IPS DF 6.9 (cell line): ENCODE data around the gene TNPO3.

Source experiments
- DNase-seq: peaks from one replicate; pipeline ENCODE4 v3.0.0-alpha.2; 2013; ENCODE audit warnings: low read depth, low spot score
- H3K27ac ChIP-seq: one replicate; pipeline ENCODE4 v1.5.1; 2013; ENCODE audit warnings: low read length, control low read depth
- H3K27me3 ChIP-seq: 2 replicates; pipeline ENCODE4 v1.6.1; 2013; ENCODE audit warnings: mild to moderate bottlenecking, low read length; ENCODE audit not compliant: control insufficient read depth, insufficient read depth
- H3K36me3 ChIP-seq: 2 replicates; pipeline ENCODE4 v1.6.1; 2013; ENCODE audit warnings: low read length; ENCODE audit not compliant: control insufficient read depth, insufficient read depth
- H3K4me1 ChIP-seq: 2 replicates; pipeline ENCODE4 v1.6.1; 2013; ENCODE audit warnings: low read length; ENCODE audit not compliant: control insufficient read depth, insufficient read depth
- H3K4me3 ChIP-seq: 2 replicates; pipeline ENCODE4 v1.5.1; 2013; ENCODE audit warnings: mild to moderate bottlenecking, low read length
- H3K9me3 ChIP-seq: 2 replicates; pipeline ENCODE4 v1.6.1; 2013; ENCODE audit warnings: low read length, inconsistent platforms; ENCODE audit not compliant: control insufficient read depth, insufficient read depth
- WGBS: extraction: QIAGEN DNeasy Blood & Tissue Kit; methylation state at CpG from one replicate; pipeline ENCODE4 v1.1.7; 2013; ENCODE audit warnings: mixed read lengths, missing lambda C conversion rate; ENCODE audit not compliant: insufficient read length, insufficient coverage; 5-methylcytosine and 5-hydroxymethylcytosine counted together

Gene TNPO3

DNA sequence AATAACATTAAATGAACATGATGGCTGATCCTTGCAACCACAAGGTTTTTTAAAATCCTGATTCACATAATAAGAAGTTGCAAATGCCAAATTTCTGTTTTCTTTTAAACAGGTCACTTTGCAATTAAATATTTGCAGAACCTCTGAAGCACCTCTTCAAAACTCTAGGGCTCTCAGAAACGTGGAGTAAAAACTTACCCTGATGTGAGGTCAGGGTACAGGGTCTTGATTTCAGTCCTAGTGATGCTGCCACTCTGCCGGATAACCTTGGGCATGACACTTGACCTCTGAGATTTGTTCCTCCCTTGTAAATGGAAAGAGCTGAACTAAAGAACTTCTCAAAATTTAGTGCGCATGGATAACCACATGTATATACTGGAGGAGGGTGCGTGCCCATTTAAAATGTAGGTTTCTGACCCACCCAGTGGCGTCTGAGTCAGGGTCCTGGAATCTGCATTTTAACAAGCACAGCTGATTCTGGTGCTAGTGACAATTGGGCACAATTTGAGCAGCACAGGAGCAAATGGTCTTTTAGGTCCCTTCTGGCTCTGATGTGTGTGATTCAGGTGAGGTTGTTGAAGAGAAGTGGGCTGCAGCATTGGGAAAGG, 35.5 kb upstream of the TNPO3 start:
- no peak for DNase-seq
- Histone ChIP-seq H3K36me3 (no peaks in the 10 kb centered on the region), H3K4me3 (no peak overlapping the region), H3K4me1 (0 out of 2 replicates have a peak, but pooled peaks cover 2% of the 10 kb centered on the region), H3K27ac (no peak overlapping the region), H3K27me3 (no peaks in the 10 kb centered on the region), H3K9me3 (no peaks in the 10 kb centered on the region; the same call in 1 of the 2 replicates)
- WGBS, result no CpG with 5 or more reads among the region's 5 CpGs

DNA sequence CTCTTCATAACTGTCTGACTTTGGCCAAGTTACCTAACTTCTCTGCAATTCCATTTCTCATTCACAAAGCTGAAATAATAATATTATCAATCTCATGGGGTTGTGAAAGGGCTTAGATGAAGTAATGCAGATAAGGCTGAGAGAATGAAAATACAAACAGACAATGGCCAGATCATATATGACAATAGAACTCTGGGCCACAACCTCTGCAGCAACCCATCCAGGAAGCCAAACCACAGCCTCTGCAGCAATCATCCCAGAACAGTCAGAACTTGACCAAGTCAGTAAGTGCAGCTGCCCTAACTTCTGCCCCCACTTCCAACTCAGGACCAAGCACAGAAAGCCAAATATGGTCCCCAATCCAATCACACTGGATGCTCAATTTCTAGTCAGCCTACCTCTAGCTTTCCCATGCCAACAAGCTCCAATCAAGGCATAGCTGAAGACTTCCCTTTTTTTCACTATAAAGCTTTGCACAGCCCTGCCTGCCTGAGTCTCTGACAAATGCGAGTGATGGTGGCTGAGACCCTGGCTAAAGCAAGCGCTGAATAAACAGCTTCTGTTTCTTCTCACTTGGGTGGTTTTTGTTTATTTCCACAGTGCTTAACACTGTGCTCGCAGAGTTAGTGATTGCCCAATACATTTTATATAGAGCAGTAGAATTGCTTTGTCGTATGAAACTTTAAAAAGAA, 34.8 kb upstream of the TNPO3 start:
- Histone ChIP-seq H3K4me1 (0 out of 2 replicates have a peak, but pooled peaks cover 2% of the 10 kb centered on the region), H3K27ac (no peak overlapping the region), H3K4me3 (no peak overlapping the region), H3K9me3 (no peaks in the 10 kb centered on the region; the same call in 1 of the 2 replicates), H3K36me3 (no peaks in the 10 kb centered on the region), H3K27me3 (no peaks in the 10 kb centered on the region)
- no CpG with 5 or more reads among the region's 4 CpGs for WGBS
- DNase-seq, result no peak

DNA sequence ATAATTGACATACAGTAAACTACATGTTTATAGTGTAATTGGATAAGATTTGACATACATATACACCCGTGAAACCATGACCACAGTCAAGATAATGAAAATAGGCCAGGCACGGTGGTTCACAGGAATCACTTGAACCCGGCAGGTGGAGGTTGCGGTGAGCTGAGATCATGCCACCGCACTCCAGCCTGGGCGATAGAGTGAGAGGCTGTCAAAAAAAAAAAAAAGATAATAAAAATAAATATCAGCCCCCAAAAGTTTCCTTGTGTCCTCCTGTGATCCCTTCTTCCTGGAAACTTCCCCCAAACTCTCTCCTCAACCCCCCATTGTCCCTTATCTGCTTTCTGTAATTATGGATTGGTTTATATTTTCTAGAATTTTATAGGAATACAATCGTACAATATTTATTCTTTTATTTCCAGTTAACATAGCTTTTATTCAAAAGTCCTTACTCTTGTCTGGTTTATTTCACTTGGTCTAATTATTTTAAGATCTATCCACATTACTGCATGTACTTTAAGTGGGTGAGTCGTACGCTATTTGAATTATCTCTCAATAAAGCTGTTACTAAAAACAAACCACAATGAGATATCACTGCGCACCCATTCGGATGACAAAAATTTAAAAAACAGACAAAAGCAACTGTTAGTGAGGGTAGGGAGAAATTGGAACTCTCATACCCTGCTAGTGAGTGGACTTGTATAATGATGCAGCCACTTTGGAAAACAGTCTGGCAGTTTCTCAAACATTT, 30.1 kb upstream of the TNPO3 start:
- Histone ChIP-seq H3K36me3 (no peaks in the 10 kb centered on the region), H3K4me3 (no peak overlapping the region), H3K9me3 (no peaks in the 10 kb centered on the region; the same call in 1 of the 2 replicates), H3K4me1 (0 out of 2 replicates have a peak, but pooled peaks cover 2% of the 10 kb centered on the region), H3K27ac (no peak overlapping the region), H3K27me3 (no peaks in the 10 kb centered on the region)
- DNase-seq, result no peak
- WGBS, result no CpG with 5 or more reads among the region's 11 CpGs

- no peak overlapping the region for H3K4me3 ChIP-seq
- DNase-seq, result no peak
- no peaks in the 10 kb centered on the region for H3K36me3 ChIP-seq
- H3K4me1 ChIP-seq, result no peaks in the 10 kb centered on the region
- H3K27ac ChIP-seq, result no peak overlapping the region
- H3K9me3 ChIP-seq, result no peaks in the 10 kb centered on the region; the same call in 1 of the 2 replicates
- WGBS, result no CpG with 5 or more reads among the region's 5 CpGs
- no peaks in the 10 kb centered on the region for H3K27me3 ChIP-seq
These were observed 28.6 kb upstream of the TNPO3 start for GRCh38 chr7:129083525-129083924.

DNA sequence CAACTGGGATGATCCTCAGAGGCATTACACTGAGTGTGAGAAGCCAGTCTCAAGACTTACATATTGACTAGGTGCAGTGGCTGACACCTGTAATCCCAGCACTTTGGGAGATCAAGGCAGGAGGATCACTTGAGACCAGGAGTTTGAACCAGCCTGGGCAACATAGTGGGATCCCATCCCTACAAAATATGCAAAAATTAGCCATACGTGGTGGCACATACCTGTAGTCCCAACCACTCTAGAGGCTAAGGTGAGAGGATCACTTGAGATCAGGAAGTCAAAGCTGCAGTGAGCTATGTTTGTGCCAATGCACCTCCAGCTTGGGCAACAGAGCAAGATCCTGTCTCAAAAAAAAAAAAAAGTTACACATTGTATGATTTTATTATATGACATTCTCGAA, 23.5 kb upstream of the TNPO3 start:
- Histone ChIP-seq H3K9me3 (no peaks in the 10 kb centered on the region), H3K4me3 (no peak overlapping the region), H3K27me3 (no peaks in the 10 kb centered on the region), H3K36me3 (no peaks in the 10 kb centered on the region), H3K4me1 (no peaks in the 10 kb centered on the region), H3K27ac (no peak overlapping the region)
- no CpG with 5 or more reads among the region's 2 CpGs for WGBS
- DNase-seq, result no peak

DNA sequence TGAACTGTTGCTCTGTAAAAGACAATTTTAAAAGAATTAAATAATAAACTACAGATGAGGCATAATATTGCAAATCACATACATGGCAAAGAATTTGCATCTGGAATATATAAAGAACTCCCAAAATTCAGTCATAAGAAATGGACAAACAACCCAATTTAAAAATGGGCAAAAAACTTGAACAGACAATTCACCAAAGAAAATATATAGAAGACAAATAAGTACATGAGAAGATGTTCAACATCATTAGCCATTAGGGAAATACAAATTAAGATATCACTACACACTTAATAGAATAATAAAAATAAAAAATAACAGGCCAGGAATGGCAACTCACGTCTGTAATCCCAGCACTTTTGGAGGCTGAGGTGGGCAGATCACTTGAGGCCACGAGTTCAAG, 22.0 kb upstream of the TNPO3 start:
- Histone ChIP-seq H3K4me3 (no peak overlapping the region), H3K27me3 (no peaks in the 10 kb centered on the region), H3K4me1 (no peaks in the 10 kb centered on the region), H3K36me3 (no peaks in the 10 kb centered on the region), H3K27ac (no peak overlapping the region), H3K9me3 (no peaks in the 10 kb centered on the region)
- DNase-seq, result no peak
- WGBS, result no CpG with 5 or more reads among the region's 2 CpGs

DNA sequence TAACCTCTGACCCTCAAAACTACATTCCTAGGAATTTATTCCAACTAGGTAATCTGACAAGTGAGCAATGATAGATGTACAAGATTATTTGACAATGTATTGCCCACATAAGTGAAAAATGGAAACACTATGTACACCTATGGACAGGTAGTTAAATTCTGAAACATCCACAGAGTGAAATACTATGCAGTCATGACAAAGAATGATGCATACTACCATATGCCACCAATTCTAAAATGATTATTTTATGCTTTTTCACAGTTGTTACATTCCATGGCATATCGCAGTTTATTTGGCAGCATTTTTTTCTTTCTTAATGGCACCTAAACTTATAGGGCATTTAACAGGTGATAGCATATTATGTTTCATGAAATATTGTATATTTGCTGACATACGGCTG, 20.1 kb upstream of the TNPO3 start:
- Histone ChIP-seq H3K27ac (no peak overlapping the region), H3K4me3 (no peak overlapping the region), H3K4me1 (no peaks in the 10 kb centered on the region), H3K27me3 (no peaks in the 10 kb centered on the region), H3K36me3 (no peaks in the 10 kb centered on the region), H3K9me3 (no peaks in the 10 kb centered on the region)
- DNase-seq, result no peak
- WGBS, result no CpG with 5 or more reads among the region's 2 CpGs

DNA sequence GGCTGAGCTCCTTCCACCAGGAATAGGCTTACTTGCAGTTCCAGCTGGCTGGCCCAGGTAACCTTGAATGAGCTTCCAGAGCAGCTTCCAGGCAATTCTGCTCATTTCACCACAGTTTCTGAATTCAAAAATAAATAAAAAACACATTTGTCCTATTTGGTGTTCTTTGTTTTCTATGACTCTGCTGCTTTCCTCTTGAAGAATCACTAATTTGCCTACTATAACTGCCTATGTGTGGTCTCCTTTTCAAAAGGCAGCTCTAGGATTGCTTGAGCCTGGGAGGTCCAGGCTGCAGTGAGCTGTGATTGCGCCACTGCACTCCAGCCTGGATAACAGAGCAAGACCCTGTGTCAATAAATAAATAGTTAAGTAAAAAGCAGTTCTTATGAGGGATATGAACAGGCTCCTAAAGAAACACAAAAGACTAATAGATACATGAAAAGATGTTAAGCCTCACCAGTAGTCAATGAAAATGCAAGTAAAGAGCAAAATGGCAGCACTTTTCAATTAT, 19.5 kb upstream of the TNPO3 start:
- Histone ChIP-seq H3K4me3 (no peak overlapping the region), H3K9me3 (no peaks in the 10 kb centered on the region), H3K27me3 (no peaks in the 10 kb centered on the region), H3K36me3 (no peaks in the 10 kb centered on the region), H3K4me1 (no peaks in the 10 kb centered on the region), H3K27ac (no peak overlapping the region)
- WGBS, result no CpG with 5 or more reads among the region's 1 CpG
- DNase-seq, result no peak

GRCh38 chr7:129073738-129074137, 18.8 kb upstream of the TNPO3 start:
- no peaks in the 10 kb centered on the region for H3K36me3 ChIP-seq
- no peak overlapping the region for H3K4me3 ChIP-seq
- WGBS, result no CpG with 5 or more reads among the region's 4 CpGs
- H3K27ac ChIP-seq, result no peak overlapping the region
- no peaks in the 10 kb centered on the region for H3K27me3 ChIP-seq
- H3K4me1 ChIP-seq, result no peaks in the 10 kb centered on the region
- no peak for DNase-seq
- no peaks in the 10 kb centered on the region for H3K9me3 ChIP-seq

DNA sequence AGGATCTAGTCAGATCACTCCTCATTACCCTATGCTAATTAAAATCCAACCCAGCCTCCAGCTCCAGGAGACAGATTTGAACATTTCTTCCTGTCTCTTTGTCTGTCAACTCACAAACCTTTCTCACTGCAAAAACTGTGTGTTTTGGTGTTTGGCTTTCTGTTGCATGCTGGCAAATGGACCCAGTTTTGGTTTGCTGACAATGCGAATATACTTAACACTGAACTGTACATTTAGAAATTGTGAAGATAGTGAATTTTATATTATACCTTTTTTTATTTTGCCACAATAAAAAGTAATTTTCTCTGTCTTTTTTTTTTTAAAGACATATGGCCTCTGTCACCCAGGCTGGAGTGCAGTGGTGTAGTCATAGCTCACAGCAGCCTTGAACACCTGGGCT, 18.3 kb upstream of the TNPO3 start:
- WGBS, result no CpG with 5 or more reads among the region's 1 CpG
- Histone ChIP-seq H3K4me3 (no peak overlapping the region), H3K36me3 (no peaks in the 10 kb centered on the region)

More for the DNA sequence above, 18.3 kb upstream of the TNPO3 start:
- DNase-seq, result no peak
- H3K4me1 ChIP-seq, result no peaks in the 10 kb centered on the region
- H3K27ac ChIP-seq, result no peak overlapping the region
- H3K27me3 ChIP-seq, result no peaks in the 10 kb centered on the region
- H3K9me3 ChIP-seq, result no peaks in the 10 kb centered on the region
